HCT116 (cell line): ENCODE measurements around the gene RNF152.

ENCODE experiments used
- CEBPB ChIP-seq: IDR thresholded peaks from 2 replicates; pipeline ENCODE4 v1.6.1; 2012; ENCODE audit warnings: low read depth
- EZH2 ChIP-seq: fragments of 200-600 bp; sonication (generic); IDR thresholded peaks from 2 replicates; pipeline ENCODE4 v1.6.1; 2017; ENCODE audit warnings: antibody characterized with exemption, mixed run types
- MAX ChIP-seq: IDR thresholded peaks from 2 replicates; pipeline ENCODE4 v1.6.1; 2012
- POLR2A ChIP-seq: IDR thresholded peaks from 2 replicates; pipeline ENCODE4 v1.7.0; 2011; ENCODE audit warnings: borderline replicate concordance; ENCODE audit not compliant: insufficient read depth, insufficient read length; ENCODE audit errors: extremely low read depth
- REST ChIP-seq: IDR thresholded peaks from 2 replicates; pipeline ENCODE4 v1.6.1; 2012; ENCODE audit warnings: low read depth
- ZNF274 ChIP-seq: fragments of 200-500 bp; sonication (Bioruptor generic); IDR thresholded peaks from 2 replicates; pipeline ENCODE4 v1.6.1; 2014; ENCODE audit warnings: mild to moderate bottlenecking, low read depth, low read length, inconsistent platforms
- TF ChIP-seq, protein P1 (sequence below): IDR thresholded peaks from 2 replicates; pipeline ENCODE4 v1.6.1; 2012
- TF ChIP-seq, protein P2 (sequence below), 3 experiments: fragments of 200-600 bp in 1 of 3; sonication (generic) in 1 of 3; IDR thresholded peaks in 2 of 3; conservative IDR thresholded peaks in 1 of 3; 2 replicates each; pipeline ENCODE4 v1.5.1; 2012 to 2017; ENCODE audit warnings: low read depth in 2 of 3, low read length in 2 of 3, antibody characterized with exemption in 1 of 3, borderline replicate concordance in 1 of 3, control low read depth in 1 of 3, mild to moderate bottlenecking in 1 of 3, mixed read lengths in 1 of 3, mixed run types in 1 of 3, moderate library complexity in 1 of 3; ENCODE audit not compliant: insufficient read depth in 1 of 3

DNA sequence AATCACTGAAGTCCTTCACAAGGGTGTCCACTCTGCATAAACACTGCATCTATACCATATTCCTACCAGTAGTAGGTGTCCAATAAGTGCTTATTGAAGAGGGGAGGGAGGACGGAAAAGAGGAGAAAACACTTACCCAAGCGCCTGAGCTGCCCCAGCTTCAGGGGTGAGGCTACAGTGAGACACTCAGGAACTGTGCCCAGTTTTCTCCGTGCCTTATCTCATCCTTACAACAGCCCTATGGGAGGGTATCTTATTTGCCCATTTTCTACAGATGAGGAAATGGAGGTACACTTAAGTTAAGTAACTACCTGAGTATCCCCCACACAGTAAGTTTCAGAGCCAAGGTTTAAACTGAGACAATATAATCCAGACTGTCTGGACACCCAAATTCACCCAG lies 41.5 kb downstream of the RNF152 start:
- TF ChIP-seq EZH2 (no peak), MAX (no peak), REST (no peak), POLR2A (no peak), CEBPB (no peak), ZNF274 (no peak)
- TF ChIP-seq, protein P1, sequence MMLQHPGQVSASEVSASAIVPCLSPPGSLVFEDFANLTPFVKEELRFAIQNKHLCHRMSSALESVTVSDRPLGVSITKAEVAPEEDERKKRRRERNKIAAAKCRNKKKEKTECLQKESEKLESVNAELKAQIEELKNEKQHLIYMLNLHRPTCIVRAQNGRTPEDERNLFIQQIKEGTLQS: no peak
- TF ChIP-seq, protein P2, sequence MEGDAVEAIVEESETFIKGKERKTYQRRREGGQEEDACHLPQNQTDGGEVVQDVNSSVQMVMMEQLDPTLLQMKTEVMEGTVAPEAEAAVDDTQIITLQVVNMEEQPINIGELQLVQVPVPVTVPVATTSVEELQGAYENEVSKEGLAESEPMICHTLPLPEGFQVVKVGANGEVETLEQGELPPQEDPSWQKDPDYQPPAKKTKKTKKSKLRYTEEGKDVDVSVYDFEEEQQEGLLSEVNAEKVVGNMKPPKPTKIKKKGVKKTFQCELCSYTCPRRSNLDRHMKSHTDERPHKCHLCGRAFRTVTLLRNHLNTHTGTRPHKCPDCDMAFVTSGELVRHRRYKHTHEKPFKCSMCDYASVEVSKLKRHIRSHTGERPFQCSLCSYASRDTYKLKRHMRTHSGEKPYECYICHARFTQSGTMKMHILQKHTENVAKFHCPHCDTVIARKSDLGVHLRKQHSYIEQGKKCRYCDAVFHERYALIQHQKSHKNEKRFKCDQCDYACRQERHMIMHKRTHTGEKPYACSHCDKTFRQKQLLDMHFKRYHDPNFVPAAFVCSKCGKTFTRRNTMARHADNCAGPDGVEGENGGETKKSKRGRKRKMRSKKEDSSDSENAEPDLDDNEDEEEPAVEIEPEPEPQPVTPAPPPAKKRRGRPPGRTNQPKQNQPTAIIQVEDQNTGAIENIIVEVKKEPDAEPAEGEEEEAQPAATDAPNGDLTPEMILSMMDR (IDR thresholded peaks at IDR 0.05 in 2 of 3, conservative IDR thresholded peaks at IDR 0.05 in 1 of 3; ENCODE audit: borderline replicate concordance in 1 of 3, insufficient read depth in 1 of 3, low read depth in 2 of 3, low read length in 2 of 3): no peak
